ENCODE data around the gene CHCHD10. TPM values are rescaled to one million over a fixed set of nuclear protein-coding genes. Genes with fewer than 3 reads are reported as not detected.

CHCHD10 gene
- total RNA-seq, 1 experiment from 2014 or later = 198 TPM

DNA sequence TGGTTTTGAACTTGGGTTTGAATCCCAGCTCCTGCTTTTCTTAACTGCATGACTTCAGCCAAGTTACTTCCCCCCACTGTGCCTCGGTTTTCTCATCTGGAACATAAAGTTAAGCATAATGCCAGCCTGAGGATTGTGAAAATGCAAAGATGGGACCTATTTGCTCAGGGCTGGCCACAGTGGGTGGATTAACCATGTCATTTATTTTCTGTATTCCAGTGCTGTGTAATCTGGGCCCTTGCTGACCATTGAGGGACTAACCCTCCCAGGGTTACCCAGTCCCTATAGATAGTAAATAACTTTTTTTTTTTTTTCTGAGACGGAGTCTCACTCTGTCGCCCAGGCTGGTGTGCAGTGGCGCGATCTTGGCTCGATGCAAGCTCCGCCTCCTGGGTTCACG lies 12.1 kb downstream of the CHCHD10 start:
- Mint-ChIP-seq H3K4me3 (no peak overlapping the region), H3K36me3 (no peaks in the 10 kb centered on the region), H3K9me3 (no peaks in the 10 kb centered on the region), H3K4me1 (peaks cover 17% of the 10 kb centered on the region), H3K27me3 (ENCODE audit: low read depth) (peaks cover 3% of the 10 kb centered on the region), H3K27ac (no peak overlapping the region)
- no peak for ATAC-seq
- TF ChIP-seq NR3C1 (CRISPR knock-in tag; conservative IDR thresholded peaks at IDR 0.05; ENCODE audit: low read depth) = no peak
- TF ChIP-seq, protein P1, sequence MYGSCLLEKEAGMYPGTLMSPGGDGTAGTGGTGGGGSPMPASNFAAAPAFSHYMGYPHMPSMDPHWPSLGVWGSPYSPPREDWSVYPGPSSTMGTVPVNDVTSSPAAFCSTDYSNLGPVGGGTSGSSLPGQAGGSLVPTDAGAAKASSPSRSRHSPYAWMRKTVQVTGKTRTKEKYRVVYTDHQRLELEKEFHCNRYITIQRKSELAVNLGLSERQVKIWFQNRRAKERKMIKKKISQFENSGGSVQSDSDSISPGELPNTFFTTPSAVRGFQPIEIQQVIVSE (CRISPR knock-in tag; IDR thresholded peaks at IDR 0.05; ENCODE audit: borderline replicate concordance) = no peak
- no peak for TF ChIP-seq ESRRA (CRISPR knock-in tag; IDR thresholded peaks at IDR 0.05; ENCODE audit: borderline replicate concordance)
- TF ChIP-seq ETV6 (CRISPR knock-in tag; IDR thresholded peaks at IDR 0.05) = no peak
- TF ChIP-seq GRHL2 (CRISPR knock-in tag; IDR thresholded peaks at IDR 0.05; ENCODE audit: insufficient replicate concordance, severe bottlenecking) = no peak
- TF ChIP-seq, protein P2, sequence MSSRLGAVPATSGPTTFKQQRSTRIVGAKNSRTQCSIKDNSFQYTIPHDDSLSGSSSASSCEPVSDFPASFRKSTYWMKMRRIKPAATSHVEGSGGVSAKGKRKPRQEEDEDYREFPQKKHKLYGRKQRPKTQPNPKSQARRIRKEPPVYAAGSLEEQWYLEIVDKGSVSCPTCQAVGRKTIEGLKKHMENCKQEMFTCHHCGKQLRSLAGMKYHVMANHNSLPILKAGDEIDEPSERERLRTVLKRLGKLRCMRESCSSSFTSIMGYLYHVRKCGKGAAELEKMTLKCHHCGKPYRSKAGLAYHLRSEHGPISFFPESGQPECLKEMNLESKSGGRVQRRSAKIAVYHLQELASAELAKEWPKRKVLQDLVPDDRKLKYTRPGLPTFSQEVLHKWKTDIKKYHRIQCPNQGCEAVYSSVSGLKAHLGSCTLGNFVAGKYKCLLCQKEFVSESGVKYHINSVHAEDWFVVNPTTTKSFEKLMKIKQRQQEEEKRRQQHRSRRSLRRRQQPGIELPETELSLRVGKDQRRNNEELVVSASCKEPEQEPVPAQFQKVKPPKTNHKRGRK (CRISPR knock-in tag; IDR thresholded peaks at IDR 0.05; ENCODE audit: borderline replicate concordance) = no peak
- TF ChIP-seq TCF7 (CRISPR knock-in tag; IDR thresholded peaks at IDR 0.05; ENCODE audit: low read depth) = no peak
- no peak for TF ChIP-seq NR2C2 (CRISPR knock-in tag; IDR thresholded peaks at IDR 0.05)
- no peak for TF ChIP-seq NR1H2 (CRISPR knock-in tag; IDR thresholded peaks at IDR 0.05)
- no peak for DNase-seq (ENCODE audit: low spot score)
- ChIA-PET CTCF (interaction anchor here (0.6 kb wide), 1 partner anchor 17 kb away, joined by 4 read pairs; no protein-coding TSS in a partner anchor), POLR2A (interaction anchor here (0.6 kb wide), 1 partner anchor 239 kb away, joined by 5 read pairs; no protein-coding TSS in a partner anchor)

DNA sequence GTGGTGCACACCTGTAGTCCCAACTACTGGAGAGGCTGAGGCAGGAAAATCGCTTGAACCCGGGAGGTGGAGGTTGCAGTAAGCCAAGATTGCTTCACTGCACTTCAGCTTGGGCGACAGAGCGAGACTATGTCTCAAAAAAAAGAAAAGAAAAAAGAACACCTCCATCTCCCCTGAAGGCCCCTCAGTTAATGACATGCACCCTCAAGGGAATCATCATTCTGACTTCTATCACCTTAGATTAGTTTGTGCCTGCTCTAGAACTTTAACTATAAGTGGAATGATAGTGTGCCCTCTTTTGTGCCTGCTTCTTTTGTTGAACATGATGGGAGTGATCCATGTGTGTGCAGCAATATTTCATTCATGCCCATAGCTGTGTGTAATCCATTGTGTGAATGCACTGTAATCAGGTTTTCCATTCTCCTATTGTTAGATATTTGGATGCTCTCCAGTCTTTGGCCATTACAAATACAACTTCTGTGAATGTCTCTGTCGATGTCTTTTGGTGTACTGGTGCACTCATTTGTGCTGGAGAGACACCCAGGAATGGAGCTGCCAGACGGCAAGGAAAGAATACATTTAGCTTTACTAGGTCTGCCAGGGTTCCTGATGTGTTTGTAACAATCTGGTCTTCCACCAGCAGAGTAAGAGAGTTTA lies 12.7 kb downstream of the CHCHD10 start:
- Mint-ChIP-seq H3K4me3 (no peak overlapping the region), H3K9me3 (no peaks in the 10 kb centered on the region)

More for the DNA sequence above, 12.7 kb downstream of the CHCHD10 start:
- Mint-ChIP-seq H3K27me3 (ENCODE audit: low read depth) (no peaks in the 10 kb centered on the region; the same call in 1 of the 2 replicates), H3K4me1 (peaks cover 21% of the 10 kb centered on the region), H3K36me3 (no peaks in the 10 kb centered on the region), H3K27ac (no peak overlapping the region)
- DNase-seq (ENCODE audit: low spot score) = no peak
- no peak for TF ChIP-seq ZBTB21 (CRISPR knock-in tag; IDR thresholded peaks at IDR 0.05; ENCODE audit: borderline replicate concordance)
- TF ChIP-seq RELA (CRISPR knock-in tag; IDR thresholded peaks at IDR 0.05; ENCODE audit: borderline replicate concordance) = no peak
- TF ChIP-seq FOXP1 (CRISPR knock-in tag; IDR thresholded peaks at IDR 0.05; ENCODE audit: borderline replicate concordance) = no peak
- TF ChIP-seq, protein P3, sequence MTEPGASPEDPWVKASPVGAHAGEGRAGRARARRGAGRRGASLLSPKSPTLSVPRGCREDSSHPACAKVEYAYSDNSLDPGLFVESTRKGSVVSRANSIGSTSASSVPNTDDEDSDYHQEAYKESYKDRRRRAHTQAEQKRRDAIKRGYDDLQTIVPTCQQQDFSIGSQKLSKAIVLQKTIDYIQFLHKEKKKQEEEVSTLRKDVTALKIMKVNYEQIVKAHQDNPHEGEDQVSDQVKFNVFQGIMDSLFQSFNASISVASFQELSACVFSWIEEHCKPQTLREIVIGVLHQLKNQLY (CRISPR knock-in tag; IDR thresholded peaks at IDR 0.05) = no peak
- TF ChIP-seq, protein P1 (CRISPR knock-in tag; IDR thresholded peaks at IDR 0.05; ENCODE audit: borderline replicate concordance) = no peak
- no peak for TF ChIP-seq FOXK1 (CRISPR knock-in tag; IDR thresholded peaks at IDR 0.05)
- no peak for TF ChIP-seq MYBL2 (CRISPR knock-in tag; IDR thresholded peaks at IDR 0.05)
- TF ChIP-seq CREM (CRISPR knock-in tag; IDR thresholded peaks at IDR 0.05) = no peak
- TF ChIP-seq GTF2I (CRISPR knock-in tag; conservative IDR thresholded peaks at IDR 0.05) = no peak
- TF ChIP-seq NR3C1 (CRISPR knock-in tag; conservative IDR thresholded peaks at IDR 0.05; ENCODE audit: low read depth) = no peak
- no peak for TF ChIP-seq ZNF263 (CRISPR knock-in tag; IDR thresholded peaks at IDR 0.05; ENCODE audit: low read depth)
- TF ChIP-seq, protein P4, sequence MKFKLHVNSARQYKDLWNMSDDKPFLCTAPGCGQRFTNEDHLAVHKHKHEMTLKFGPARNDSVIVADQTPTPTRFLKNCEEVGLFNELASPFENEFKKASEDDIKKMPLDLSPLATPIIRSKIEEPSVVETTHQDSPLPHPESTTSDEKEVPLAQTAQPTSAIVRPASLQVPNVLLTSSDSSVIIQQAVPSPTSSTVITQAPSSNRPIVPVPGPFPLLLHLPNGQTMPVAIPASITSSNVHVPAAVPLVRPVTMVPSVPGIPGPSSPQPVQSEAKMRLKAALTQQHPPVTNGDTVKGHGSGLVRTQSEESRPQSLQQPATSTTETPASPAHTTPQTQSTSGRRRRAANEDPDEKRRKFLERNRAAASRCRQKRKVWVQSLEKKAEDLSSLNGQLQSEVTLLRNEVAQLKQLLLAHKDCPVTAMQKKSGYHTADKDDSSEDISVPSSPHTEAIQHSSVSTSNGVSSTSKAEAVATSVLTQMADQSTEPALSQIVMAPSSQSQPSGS (CRISPR knock-in tag; IDR thresholded peaks at IDR 0.05; ENCODE audit: borderline replicate concordance, low read depth) = no peak
- ATAC-seq = no peak
- ChIA-PET POLR2A (no interaction called here), CTCF (no interaction called here)
